Thyroid gland (tissue), 4 donors: Measurements from ENCODE around the gene CELF5. TPM values are rescaled to one million over a fixed set of nuclear protein-coding genes. Genes with fewer than 3 reads are reported as not detected.

Source experiments
- DNase-seq, 2 donors: peaks; one replicate each; pipeline ENCODE4 v3.0.0-alpha.2; 2019
- H3K27ac ChIP-seq, 3 donors: fragments of 200-600 bp; sonication (generic); 1 replicate in 2 of 3; 2 replicates in 1 of 3; pipeline ENCODE4 v1.5.1; 2016 to 2019; ENCODE audit warnings: mild to moderate bottlenecking in 1 of 3, moderate library complexity in 1 of 3
- H3K27me3 ChIP-seq: fragments of 200-600 bp; sonication (generic); one replicate; pipeline ENCODE4 v1.5.1; 2019
- H3K36me3 ChIP-seq, 2 donors: fragments of 200-600 bp; sonication (generic); one replicate each; pipeline ENCODE4 v1.5.1; 2016 to 2019
- H3K4me1 ChIP-seq, 2 donors: fragments of 200-600 bp; sonication (generic); one replicate each; pipeline ENCODE4 v1.5.1; 2017 to 2019
- H3K4me3 ChIP-seq, 3 donors: fragments of 200-600 bp; sonication (generic); replicated peaks in 1 of 3; 1 replicate in 2 of 3; 2 replicates in 1 of 3; pipeline ENCODE4 v1.5.1; 2016; ENCODE audit warnings: mild to moderate bottlenecking in 1 of 3
- H3K9me3 ChIP-seq: fragments of 200-600 bp; sonication (generic); one replicate; pipeline ENCODE4 v1.5.1; 2017
- CTCF ChIP-seq, 6 experiments: fragments of 200-600 bp in 3 of 6; fragments of 450-650 bp in 3 of 6; sonication (generic) in 3 of 6; IDR thresholded peaks; one replicate each; pipeline ENCODE4 v1.5.1; 2016 to 2019; ENCODE audit warnings: antibody characterized with exemption in 6 of 6, mild to moderate bottlenecking in 2 of 6, inconsistent platforms in 1 of 6, moderate library complexity in 1 of 6
- POLR2A ChIP-seq, 2 donors: fragments of 450-650 bp; IDR thresholded peaks; one replicate each; pipeline ENCODE4 v1.6.1; 2017; ENCODE audit warnings: antibody characterized with exemption in 2 of 2, mild to moderate bottlenecking in 2 of 2, moderate library complexity in 1 of 2
- WGBS, 2 donors: methylation state at CpG; one replicate each; pipeline ENCODE4 v1.1.5; 2017; 5-methylcytosine and 5-hydroxymethylcytosine counted together
- intact Hi-C: fragments of 100-400 bp; cut with DNase I; formaldehyde crosslinking; loops from one replicate; pipeline ENCODE4 v1.15.1; 2023
- total RNA-seq, 4 donors: library from RNA; depleted of rRNA; stranded (reverse); fragments of >200 nt; gene quantifications; one replicate each; pipeline ENCODE4 v1.2.3, GENCODE V29; 2016

The CELF5 gene
- total RNA-seq, 4 donors from 2014 or later, result not detected

DNA sequence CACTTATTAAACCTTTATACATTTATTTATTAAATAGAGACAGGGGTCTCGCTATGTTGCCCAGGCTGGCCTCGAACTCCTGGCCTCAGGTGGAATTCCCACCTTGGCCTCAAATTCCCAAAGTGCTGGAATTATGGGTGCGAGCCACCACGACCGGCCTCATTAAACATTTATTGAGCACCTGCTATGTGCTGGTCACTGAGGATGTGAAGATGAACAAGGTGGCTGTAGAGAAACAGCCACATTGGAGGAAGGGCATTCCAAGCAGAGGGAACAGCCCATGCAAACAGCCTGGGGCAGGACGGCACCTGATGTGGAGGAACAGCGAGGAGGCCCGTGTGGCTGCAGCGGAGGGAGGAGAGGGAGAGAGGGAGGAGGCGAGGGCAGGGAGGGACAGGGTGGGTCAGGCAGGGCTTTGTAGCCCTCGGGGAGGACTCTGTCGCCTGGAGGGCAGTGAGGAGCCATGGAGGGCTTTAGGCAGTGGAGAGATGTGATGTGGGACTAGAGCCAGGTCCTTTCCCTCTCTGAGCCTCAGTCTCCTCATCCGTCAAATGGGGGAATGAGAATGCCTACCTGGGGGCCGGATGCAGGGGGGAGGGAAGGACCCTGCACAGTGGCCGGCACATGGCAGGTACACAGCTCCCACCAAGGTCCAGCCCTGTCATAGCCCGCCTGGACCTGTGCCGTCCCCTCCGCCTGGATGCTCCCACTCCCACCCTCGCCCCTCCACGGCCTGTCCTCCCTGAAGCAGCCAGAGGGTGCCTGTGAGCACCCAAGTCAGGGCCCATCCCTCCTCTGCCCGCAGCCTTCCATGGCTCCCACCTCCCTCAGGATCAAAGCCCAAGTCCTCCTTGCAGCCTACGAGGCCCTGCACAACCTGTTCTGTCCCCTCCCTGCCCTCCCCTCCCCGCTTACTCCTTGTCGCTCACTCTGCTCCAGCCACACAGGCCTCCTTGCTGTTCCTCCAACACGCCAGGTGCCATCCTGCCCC, 120.4 kb downstream of the CELF5 start:
- no peak for DNase-seq
- Histone ChIP-seq H3K9me3 (no peaks in the 10 kb centered on the region), H3K4me3 (no peak overlapping the region), H3K27me3 (no peaks in the 10 kb centered on the region), H3K36me3 (no peaks in the 10 kb centered on the region), H3K4me1 (peaks cover 40 to 50% of the 10 kb centered on the region in 2 donors), H3K27ac (peak overlapping the region in 2 of 3 donors; percentile 70 to 81)
- TF ChIP-seq CTCF (IDR thresholded peaks at IDR 0.05), result no peak
- no peak for TF ChIP-seq POLR2A (IDR thresholded peaks at IDR 0.05)
- WGBS, 2 donors, result 93 to 95% methylated on average over 25 of the region's 25 CpGs
- intact Hi-C loops, result no loop called here

- Histone ChIP-seq H3K36me3 (no peaks in the 10 kb centered on the region), H3K27ac (peak overlapping the region; percentile 79 to 93 (median 81)), H3K4me3 (no peak overlapping the region), H3K9me3 (no peaks in the 10 kb centered on the region), H3K4me1 (peaks cover 34 to 49% of the 10 kb centered on the region in 2 donors), H3K27me3 (no peaks in the 10 kb centered on the region)
- intact Hi-C loops, result no loop called here
- no peak for TF ChIP-seq CTCF (IDR thresholded peaks at IDR 0.05)
- TF ChIP-seq POLR2A (IDR thresholded peaks at IDR 0.05), result no peak
- WGBS, 2 donors, result 49 to 79% methylated on average over 13 to 15 of the region's 15 CpGs
- DNase-seq, result no peak
Observed at GRCh38 chr19:3345850-3346460, 121.5 kb downstream of the CELF5 start.

Other genes with a start within 250 kb of the CELF5 start
- 10 to 100 TPM in 3 of 4 donors, 1 to 10 TPM in 1; 2.4 to 20.7 (median 11.6) TPM for gene TLE6, start 247.1 kb upstream of the CELF5 start, total RNA-seq
- gene TLE2, start 195.4 kb upstream of the CELF5 start, total RNA-seq, result 100 to 1,000 TPM in 1 of 4 donors, 10 to 100 TPM in 3; 81.3 to 114 (median 90.3) TPM
- gene TLE5, start 162.2 kb upstream of the CELF5 start, total RNA-seq, result 100 to 1,000 TPM; 398 to 892 (median 498) TPM
- 10 to 100 TPM; 49.9 to 69.6 (median 63.8) TPM for gene GNA11, start 130.3 kb upstream of the CELF5 start, total RNA-seq
- gene GNA15, start 88.6 kb upstream of the CELF5 start, total RNA-seq, result 1 to 10 TPM in 3 of 4 donors, under 1 TPM in 1; 0.88 to 4.6 (median 2.1) TPM
- 1 to 10 TPM; 2.1 to 5.4 (median 3.4) TPM for gene S1PR4, start 45.9 kb upstream of the CELF5 start, total RNA-seq
- 10 to 100 TPM; 30.8 to 48.5 (median 37.2) TPM for gene NCLN, start 38.7 kb upstream of the CELF5 start, total RNA-seq
- 100 to 1,000 TPM in 3 of 4 donors, 10 to 100 TPM in 1; 76.2 to 183 (median 132) TPM for gene NFIC, start 141.9 kb downstream of the CELF5 start, total RNA-seq